NOMO-1 treated with DMSO at 0.1 percent for 48 hours (cell line): ENCODE measurements around the gene CDHR4.
A peak's percentile ranks its signal among the peaks of the same experiment; 100 is the strongest.
"Not testable (repeated sequence)": the region's sequence is repeated elsewhere in the genome, so short reads cannot be mapped to it uniquely, and the experiment has no call there.

Experiments used
- DNase-seq: peaks from one replicate; lab custom pipeline; 2025; ENCODE audit not compliant: unreplicated experiment; lab: John Stamatoyannopoulos, UW

The CDHR4 gene, protein sequence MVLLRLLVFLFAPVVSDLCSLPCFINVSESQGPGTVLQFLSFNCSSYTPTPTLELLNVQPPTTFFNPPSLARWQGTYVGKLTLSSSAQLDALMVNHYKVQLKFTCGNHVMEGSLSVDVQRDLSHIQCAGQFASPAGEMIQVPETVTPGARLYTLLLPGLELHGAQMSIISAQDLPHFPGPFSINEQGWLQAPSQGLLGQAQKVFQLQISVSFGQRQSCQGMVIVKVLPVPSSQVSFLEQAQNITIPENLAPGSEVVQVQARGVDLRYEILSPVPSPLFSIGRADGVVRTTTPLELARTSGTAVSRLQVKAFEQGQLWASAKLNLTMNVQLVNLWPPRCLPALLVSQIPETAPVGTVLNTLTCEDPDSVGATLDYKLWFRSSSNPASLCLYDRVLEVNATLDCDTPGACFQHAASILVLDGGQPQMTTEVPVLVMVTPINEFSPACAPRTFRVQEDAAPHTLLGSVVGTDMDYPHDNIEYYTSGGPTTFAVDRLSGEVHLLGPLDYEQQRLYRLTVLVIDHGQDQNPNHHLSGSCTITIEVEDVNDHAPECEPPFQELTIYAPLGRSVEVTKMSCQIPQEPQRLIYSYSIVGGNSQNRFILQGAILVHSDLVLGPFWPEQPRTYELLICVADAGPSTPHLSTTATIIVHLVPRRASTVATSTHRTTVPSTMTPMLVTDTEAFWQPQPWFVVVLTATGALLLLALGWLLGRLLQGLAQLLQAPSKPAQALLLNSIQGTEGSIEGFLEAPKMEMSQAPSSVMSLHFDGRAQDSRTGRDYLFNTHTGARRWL

DNA sequence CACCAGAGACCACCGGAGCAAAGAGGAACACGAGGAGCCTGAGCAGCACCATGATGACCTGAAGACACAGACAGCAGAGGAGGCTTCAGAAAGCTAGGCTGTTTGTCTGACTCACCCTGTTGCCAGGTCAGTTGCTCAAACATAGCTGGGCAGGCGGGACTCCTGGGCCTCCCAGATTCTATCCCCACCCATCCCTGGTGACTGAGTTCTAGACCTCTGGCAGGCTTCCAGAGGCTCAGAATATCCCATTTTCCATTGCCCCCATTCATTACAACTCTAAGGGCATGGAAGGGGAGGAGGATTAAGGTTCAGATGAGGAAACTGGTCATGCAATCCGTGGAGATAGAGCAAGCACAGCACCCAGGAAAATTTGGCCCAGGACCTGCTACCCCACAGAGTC lies at the start of gene CDHR4:
Gene CDHR4 (minus strand): TSS at position 113 of the 400 bp plus-strand sequence. CDS start 61 bp downstream, at position 52.
- DNase-seq: no peak

GRCh38 chr3:49845694-49846093 lies 46.0 kb upstream of the CDHR4 start:
- DNase-seq: no peak

- no peak for DNase-seq
Observed at GRCh38 chr3:49844464-49845183, 45.0 kb upstream of the CDHR4 start.

DNA sequence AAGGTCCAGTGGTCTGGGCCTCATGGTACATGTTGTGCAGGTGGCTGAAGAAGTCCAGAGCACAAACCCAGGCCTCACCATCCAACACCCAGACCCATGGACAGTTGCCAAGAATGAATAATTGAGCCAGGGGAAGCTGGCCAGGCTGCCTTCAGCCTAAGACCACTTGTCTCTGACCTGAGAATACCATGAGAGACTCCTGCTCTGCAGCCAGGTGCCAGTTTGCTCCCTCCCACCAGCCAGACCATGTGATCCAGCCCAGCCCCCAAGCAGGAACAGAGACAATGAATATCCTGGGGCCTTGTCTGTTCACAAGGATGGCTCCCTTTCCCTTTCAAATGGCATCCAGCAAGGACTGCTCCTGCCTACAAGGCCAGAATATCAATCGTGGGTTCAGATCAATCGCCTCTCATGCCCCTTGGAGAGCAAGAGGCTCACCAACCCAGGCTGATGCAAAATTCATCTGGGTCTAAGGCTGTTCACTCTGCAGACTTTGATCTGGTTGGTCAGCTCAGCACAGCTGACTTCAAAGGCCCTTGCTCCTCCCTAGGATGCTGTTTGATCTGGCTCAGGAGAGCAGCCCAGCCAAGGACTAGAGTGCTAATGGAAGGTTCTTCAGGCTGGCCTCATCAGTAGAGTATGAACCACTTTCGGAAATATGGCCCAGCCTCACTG lies 43.3 kb upstream of the CDHR4 start:
- DNase-seq: no peak

GRCh38 chr3:49841806-49842205 lies 42.1 kb upstream of the CDHR4 start:
- DNase-seq: no peak

- peak; percentile 35 for DNase-seq
Observed at GRCh38 chr3:49841126-49841696, 41.5 kb upstream of the CDHR4 start.

DNA sequence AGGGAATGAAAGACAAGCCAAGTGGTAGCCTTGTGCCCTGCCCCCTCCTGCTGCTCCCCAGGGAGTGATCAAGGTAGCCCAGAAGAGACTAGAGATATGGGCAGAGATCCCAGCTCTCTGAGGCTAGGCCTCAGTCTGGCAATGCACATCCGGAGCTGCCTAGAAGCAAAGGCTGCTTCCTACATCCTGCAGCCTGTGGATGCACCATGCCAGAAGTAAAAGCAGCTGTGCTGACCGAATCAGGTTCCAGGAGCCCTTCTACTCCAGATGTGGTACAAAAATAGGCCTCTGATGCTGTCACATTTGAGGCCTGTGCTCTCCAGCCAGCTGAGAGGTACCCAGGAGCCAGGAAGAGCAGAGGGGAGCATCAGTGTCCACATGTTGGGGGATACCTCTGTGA lies 40.7 kb upstream of the CDHR4 start:
- DNase-seq: no peak

- DNase-seq: peak; percentile 71
Observed at GRCh38 chr3:49839193-49839809, 39.6 kb upstream of the CDHR4 start.

- DNase-seq: no peak
Observed at GRCh38 chr3:49831341-49831740, 31.7 kb upstream of the CDHR4 start.

DNA sequence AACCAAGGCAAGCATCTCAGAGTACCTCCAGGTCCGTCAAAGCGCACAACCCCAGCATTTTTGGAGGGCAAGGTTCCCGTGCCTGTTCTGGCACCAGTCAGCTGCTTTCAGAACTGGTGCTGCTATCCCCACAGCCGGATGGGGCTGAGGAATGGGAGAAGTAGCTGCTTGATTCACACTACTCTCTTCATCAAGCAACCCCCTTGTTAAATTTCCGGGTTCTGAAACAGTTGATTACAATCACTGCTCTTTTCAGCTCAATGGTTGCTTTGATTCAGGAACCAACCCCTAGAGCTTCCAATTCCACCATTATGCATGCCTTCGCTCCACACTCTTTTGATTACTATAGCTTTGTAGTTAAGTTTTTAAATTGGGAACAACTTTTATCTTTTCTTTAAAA lies 26.3 kb upstream of the CDHR4 start:
- no peak for DNase-seq

- not testable (repeated sequence) for DNase-seq
Observed at GRCh38 chr3:49823131-49823530, 23.5 kb upstream of the CDHR4 start.

GRCh38 chr3:49813497-49814174 lies 14.0 kb upstream of the CDHR4 start, which contains the start of gene UBA7:
TSS of gene UBA7 (minus strand) at chr3:49813953. CDS start at chr3:49813787, 166 bp downstream.
- DNase-seq: peak; percentile 82

DNA sequence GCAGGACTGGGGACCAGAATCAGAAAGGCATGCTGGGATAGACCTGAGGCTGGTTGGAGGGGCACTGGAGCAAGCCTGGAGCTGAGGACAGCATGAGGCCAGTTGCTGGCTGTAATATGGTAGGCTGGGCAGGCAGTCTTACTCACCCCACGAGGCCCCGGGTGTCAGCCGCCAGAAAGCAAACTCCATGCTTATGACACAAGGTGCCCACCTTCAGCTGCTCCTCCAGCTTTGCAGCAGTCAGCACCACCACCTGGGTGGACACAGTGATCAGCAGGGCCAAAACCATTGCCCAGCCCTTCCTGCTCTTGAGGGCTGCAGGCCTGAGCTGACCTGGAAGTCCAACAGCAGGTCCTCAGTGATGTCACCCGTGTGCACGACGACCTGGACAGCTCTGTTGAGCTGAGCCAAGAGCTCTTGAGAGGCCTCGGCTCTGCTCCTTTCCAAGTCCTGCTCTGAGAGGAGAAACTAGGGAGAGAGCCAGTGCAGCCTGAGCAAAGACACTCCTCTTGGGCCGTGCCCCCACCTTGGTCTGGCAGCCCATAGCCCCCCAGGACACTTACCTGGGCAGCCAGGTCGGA lies 13.3 kb upstream of the CDHR4 start:
- DNase-seq: no peak

- no peak for DNase-seq
Observed at GRCh38 chr3:49807431-49808114, 7.9 kb upstream of the CDHR4 start.

DNA sequence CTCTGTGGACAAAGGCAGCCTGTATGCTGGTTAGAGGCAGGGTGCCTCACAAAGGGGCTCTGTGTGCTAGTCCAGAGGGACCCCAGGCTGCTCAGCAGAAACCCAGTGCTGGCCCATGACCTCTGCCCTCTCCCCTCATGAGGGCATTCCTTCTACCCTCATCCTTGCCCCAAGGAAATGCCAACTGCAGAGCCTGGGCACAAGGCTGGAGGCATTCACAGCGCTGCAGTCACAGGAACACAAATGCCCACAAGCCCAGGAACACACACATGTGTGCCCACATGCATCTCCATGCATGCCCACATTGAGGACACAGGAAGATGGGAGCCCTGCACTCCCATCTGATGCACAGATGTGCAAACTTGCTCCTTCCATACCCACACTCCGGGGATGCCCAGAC lies 7.2 kb upstream of the CDHR4 start:
- DNase-seq: no peak

DNA sequence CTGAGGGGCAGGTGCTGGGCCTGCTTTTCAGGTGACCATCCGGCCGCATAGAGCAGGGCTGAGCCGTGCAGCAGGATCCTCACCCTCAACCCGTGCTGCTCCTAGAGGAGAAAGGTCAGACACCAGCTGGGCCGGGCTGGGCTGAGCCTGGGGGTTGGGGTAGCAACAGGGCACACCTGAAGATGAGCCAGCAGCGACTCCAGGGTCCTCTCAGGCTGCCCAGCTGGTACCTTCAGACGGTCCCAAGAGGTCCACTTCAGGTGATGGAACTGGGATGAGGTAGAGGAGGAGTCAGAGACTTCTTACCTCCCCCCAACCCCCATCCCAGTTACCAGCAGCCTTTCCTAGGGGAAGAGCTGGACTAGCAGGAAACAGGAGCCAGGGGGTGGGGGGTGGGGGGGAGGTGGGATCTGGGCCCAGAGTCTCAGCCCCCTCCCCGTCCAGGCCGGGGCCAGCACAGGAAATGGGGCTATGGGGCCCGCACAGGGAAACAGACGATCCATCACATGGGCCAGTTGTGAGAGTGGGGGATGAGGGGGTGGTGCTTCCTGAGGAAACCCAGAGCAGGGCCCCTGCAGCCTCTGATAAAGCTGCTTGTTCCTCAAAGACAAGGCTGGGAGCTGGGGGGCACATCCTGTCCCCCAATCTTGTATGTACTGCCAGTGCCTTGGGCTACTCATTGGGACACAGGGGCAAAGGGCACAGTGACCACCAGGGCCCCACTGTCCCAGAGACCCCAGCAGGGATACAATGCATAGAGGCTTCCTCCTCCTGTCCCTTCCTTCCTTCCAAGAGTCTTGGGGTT lies 6.4 kb upstream of the CDHR4 start:
- peak; percentile 68 for DNase-seq

DNA sequence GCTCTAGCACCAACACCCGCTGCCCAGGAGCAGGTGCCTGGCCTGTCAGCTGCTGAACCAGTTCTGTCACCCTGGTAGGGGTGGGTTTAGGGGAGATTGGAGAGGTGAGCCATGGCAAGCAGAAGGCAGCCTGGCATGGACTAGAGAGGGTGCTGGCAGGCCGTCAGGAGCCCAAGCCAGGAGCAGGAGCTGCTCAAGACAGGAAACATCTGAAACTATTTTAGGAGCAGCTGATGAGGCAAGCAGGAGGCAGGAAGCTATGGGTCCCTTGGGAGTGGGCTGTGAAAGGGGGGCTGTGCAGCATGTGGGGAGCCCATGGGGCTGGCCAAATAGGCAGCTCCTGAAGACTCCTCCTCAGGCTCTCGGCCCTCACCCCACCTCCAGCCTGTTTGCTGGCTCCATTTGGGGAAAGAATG lies 5.7 kb upstream of the CDHR4 start:
- DNase-seq: peak; percentile 66
